Measurements from ENCODE around the gene CPNE2.

The CPNE2 gene

GRCh38 chr16:57167538-57167937 lies 75.2 kb downstream of the CPNE2 start:
- H3K27ac ChIP-seq = no peak overlapping the region
- no peak for TF ChIP-seq CTCF (conservative IDR thresholded peaks at IDR 0.05)

DNA sequence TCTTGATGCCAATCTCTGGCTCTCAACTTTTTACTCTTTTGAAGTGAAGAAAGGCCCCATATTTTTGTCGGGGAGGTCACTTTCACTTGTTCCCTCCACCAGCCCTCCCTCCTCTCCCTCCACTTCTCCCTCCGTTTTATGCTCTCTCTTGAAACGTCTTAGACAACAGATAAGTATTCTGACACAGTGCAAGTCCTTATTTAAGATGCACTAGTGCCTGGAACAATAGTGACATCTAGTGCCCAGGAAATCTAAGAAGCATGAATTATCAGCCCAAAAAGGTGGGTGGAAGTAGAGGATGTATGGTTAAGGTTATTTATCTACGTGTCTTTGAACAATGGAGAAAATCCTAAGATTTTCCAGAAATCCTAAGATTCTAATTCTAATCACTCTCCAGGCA lies 75.6 kb downstream of the CPNE2 start:
- no peak overlapping the region for H3K27ac ChIP-seq
- peak; percentile 81 for TF ChIP-seq CTCF (conservative IDR thresholded peaks at IDR 0.05)

DNA sequence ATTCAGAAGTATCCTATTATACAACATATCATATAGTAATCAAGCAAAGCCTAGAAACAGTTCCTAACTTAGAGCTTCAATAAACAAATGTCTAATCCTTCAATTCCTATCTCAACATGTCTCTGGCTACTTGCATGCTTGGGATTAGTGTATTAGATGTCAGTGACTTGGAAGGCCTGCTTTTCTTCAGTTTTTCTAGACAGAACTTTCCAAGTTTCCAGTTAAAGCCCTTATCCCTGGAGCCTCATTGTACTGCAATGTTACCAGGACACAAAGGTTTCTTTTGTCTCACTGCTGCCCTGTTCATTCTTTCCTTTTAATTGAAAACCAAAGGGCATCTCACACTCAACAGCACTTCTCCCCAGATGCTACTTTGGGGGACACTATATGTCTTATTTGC lies 76.9 kb downstream of the CPNE2 start:
- no peak for TF ChIP-seq CTCF (conservative IDR thresholded peaks at IDR 0.05)
- H3K27ac ChIP-seq = no peak overlapping the region

GRCh38 chr16:57172721-57173290 lies 80.4 kb downstream of the CPNE2 start:
- no peak overlapping the region for H3K27ac ChIP-seq

GRCh38 chr16:57175896-57176295 lies 83.5 kb downstream of the CPNE2 start:
- no peak for TF ChIP-seq CTCF (conservative IDR thresholded peaks at IDR 0.05)
- no peak overlapping the region for H3K27ac ChIP-seq

More at GRCh38 chr16:57172721-57173290, 80.4 kb downstream of the CPNE2 start:
- TF ChIP-seq CTCF (conservative IDR thresholded peaks at IDR 0.05) = no peak

- no peak overlapping the region for H3K27ac ChIP-seq
- no peak for TF ChIP-seq CTCF (conservative IDR thresholded peaks at IDR 0.05)
Measured at GRCh38 chr16:57178196-57178595, 85.8 kb downstream of the CPNE2 start.

DNA sequence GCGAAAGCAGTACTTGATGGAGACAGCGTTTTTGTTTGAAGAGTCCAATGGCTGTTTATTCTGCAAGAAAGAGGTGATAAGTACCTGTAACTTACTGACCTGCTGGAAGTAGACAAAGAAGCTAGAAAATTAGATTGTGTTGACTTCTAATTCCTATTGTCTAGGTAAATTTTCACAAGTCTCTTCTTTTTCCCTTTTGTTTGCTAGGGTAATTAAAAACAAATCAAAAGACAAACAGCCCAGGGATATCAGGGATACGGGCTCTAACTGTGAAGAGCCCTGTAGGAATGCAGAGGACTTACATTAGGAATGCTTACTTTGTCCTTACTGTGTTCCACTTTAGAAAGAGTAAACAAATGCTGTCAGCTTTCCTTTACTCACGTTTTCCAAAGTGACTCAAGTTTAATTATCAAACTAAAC lies 86.4 kb downstream of the CPNE2 start:
- H3K27ac ChIP-seq = no peak overlapping the region
- TF ChIP-seq CTCF (conservative IDR thresholded peaks at IDR 0.05) = no peak

Data from VCaP (cell line).